HFFc6 (cell line): Measurements from ENCODE around the gene POU3F3. TPM values are rescaled to one million over a fixed set of nuclear protein-coding genes. Genes with fewer than 3 reads are reported as not detected.

ENCODE experiments used
- DNase-seq: peaks from one replicate; pipeline ENCODE4 v3.0.0-alpha.2; 2018
- H3K27ac Mint-ChIP-seq: 2 replicates; pipeline ENCODE4 v1.8.0; 2020; ENCODE audit warnings: mild to moderate bottlenecking, mixed read lengths
- H3K27me3 Mint-ChIP-seq: 2 replicates; pipeline ENCODE4 v1.8.0; 2021; ENCODE audit warnings: mild to moderate bottlenecking, moderate library complexity, mixed read lengths; ENCODE audit not compliant: insufficient read depth
- H3K36me3 Mint-ChIP-seq: 2 replicates; pipeline ENCODE4 v1.8.0; 2021; ENCODE audit warnings: low read depth, mixed read lengths
- H3K4me1 Mint-ChIP-seq: 2 replicates; pipeline ENCODE4 v1.8.0; 2020; ENCODE audit warnings: low read depth, mixed read lengths
- H3K4me3 Mint-ChIP-seq: 2 replicates; pipeline ENCODE4 v1.8.0; 2020; ENCODE audit warnings: mild to moderate bottlenecking, moderate library complexity, mixed read lengths
- H3K9me3 Mint-ChIP-seq: 2 replicates; pipeline ENCODE4 v1.8.0; 2020; ENCODE audit warnings: mild to moderate bottlenecking, mixed read lengths
- CTCF ChIP-seq: fragments of 200-600 bp; sonication (generic); IDR thresholded peaks from 2 replicates; pipeline ENCODE4 v1.5.0; 2021; ENCODE audit warnings: antibody characterized with exemption, mild to moderate bottlenecking
- total RNA-seq, 6 experiments: library from RNA; stranded (reverse); fragmentation: NEBNext Ultra II Directional; extraction: Animal tissue kit (Norgen Biotek cat#: 25700); gene quantifications; 2 replicates in 1 of 6; 3 replicates in 5 of 6; pipeline ENCODE4 v1.2.3, GENCODE V29; 2021

Gene POU3F3
- total RNA-seq, 6 experiments from 2014 or later, result not detected

- Mint-ChIP-seq H3K9me3 (no peaks in the 10 kb centered on the region; the same call in 1 of the 2 replicates), H3K36me3 (no peaks in the 10 kb centered on the region), H3K4me1 (peaks cover 14% of the 10 kb centered on the region), H3K27ac (no peak overlapping the region), H3K27me3 (peaks cover 39% of the 10 kb centered on the region), H3K4me3 (no peak overlapping the region)
- DNase-seq, result no peak
- no peak for TF ChIP-seq CTCF
These were observed 5.4 kb upstream of the POU3F3 start for GRCh38 chr2:104848526-104848925.

- H3K4me3 Mint-ChIP-seq, result no peak overlapping the region
- DNase-seq, result no peak
- peaks cover 2% of the 10 kb centered on the region; the same call in 1 of the 2 replicates for H3K9me3 Mint-ChIP-seq
- peaks cover 15% of the 10 kb centered on the region for H3K4me1 Mint-ChIP-seq
- no peak overlapping the region for H3K27ac Mint-ChIP-seq
- H3K36me3 Mint-ChIP-seq, result peaks cover 2% of the 10 kb centered on the region; the same call in 1 of the 2 replicates
- TF ChIP-seq CTCF, result no peak
- peaks cover 41% of the 10 kb centered on the region for H3K27me3 Mint-ChIP-seq
These were observed 4.8 kb upstream of the POU3F3 start for GRCh38 chr2:104849101-104849500.

- Mint-ChIP-seq H3K4me3 (no peak overlapping the region), H3K36me3 (peaks cover 8% of the 10 kb centered on the region; the same call in 1 of the 2 replicates), H3K27ac (no peak overlapping the region), H3K4me1 (peaks cover 20% of the 10 kb centered on the region), H3K9me3 (peaks cover 8% of the 10 kb centered on the region; the same call in 1 of the 2 replicates), H3K27me3 (peaks cover 44% of the 10 kb centered on the region)
- TF ChIP-seq CTCF, result peak; percentile 92
- DNase-seq, result peak; percentile 45
These were observed 4.2 kb upstream of the POU3F3 start for GRCh38 chr2:104849618-104850141.

GRCh38 chr2:104850361-104851290, 3.3 kb upstream of the POU3F3 start:
- peaks cover 9% of the 10 kb centered on the region; the same call in 1 of the 2 replicates for H3K36me3 Mint-ChIP-seq
- peaks cover 10% of the 10 kb centered on the region; the same call in 1 of the 2 replicates for H3K9me3 Mint-ChIP-seq
- DNase-seq, result no peak
- TF ChIP-seq CTCF, result no peak
- peaks cover 43% of the 10 kb centered on the region for H3K27me3 Mint-ChIP-seq
- H3K27ac Mint-ChIP-seq, result no peak overlapping the region
- no peak overlapping the region for H3K4me3 Mint-ChIP-seq
- H3K4me1 Mint-ChIP-seq, result peaks cover 15% of the 10 kb centered on the region

GRCh38 chr2:104851291-104852089, 2.4 kb upstream of the POU3F3 start:
- peaks cover 10% of the 10 kb centered on the region for H3K4me1 Mint-ChIP-seq
- H3K36me3 Mint-ChIP-seq, result peaks cover 9% of the 10 kb centered on the region; the same call in 1 of the 2 replicates
- no peak overlapping the region for H3K27ac Mint-ChIP-seq
- peaks cover 39% of the 10 kb centered on the region for H3K27me3 Mint-ChIP-seq
- DNase-seq, result no peak
- no peak overlapping the region for H3K4me3 Mint-ChIP-seq
- peaks cover 10% of the 10 kb centered on the region; the same call in 1 of the 2 replicates for H3K9me3 Mint-ChIP-seq
- no peak for TF ChIP-seq CTCF
